ENCODE results near the gene PDE4B. TPM values are rescaled to one million over a fixed set of nuclear protein-coding genes. Genes with fewer than 3 reads are reported as not detected.

The PDE4B gene
- total RNA-seq, 1 donor from 2014 or later = 7.6 TPM

GRCh38 chr1:66262208-66262963 is 469.7 kb downstream of the PDE4B start:
- Histone ChIP-seq H4K20me1 (ENCODE audit: insufficient read depth, low read length) (no peaks in the 10 kb centered on the region), H3K9me3 (ENCODE audit: insufficient read depth, low read depth, low read length) (no peaks in the 10 kb centered on the region), H3K9ac (ENCODE audit: low read length) (no peak overlapping the region), H3K4me3 (ENCODE audit: insufficient read depth, low read depth, low read length) (no peak overlapping the region), H3K4me1 (ENCODE audit: insufficient read depth, low read length) (peaks cover 8% of the 10 kb centered on the region), H3K4me2 (ENCODE audit: low read length) (no peak overlapping the region), H3K27me3 (ENCODE audit: insufficient read depth, low read length) (no peaks in the 10 kb centered on the region), H2AFZ (ENCODE audit: low read depth, low read length) (no peak overlapping the region), H3K36me3 (ENCODE audit: insufficient read depth, low read length) (no peaks in the 10 kb centered on the region), H3K79me2 (ENCODE audit: insufficient read depth, low read length) (no peaks in the 10 kb centered on the region), H3K27ac (ENCODE audit: low read depth, low read length) (no peak overlapping the region)
- no peak overlapping the region for H3K27ac Mint-ChIP-seq (ENCODE audit: unreplicated experiment)
- H3K4me3 Mint-ChIP-seq (ENCODE audit: unreplicated experiment) = no peak overlapping the region
- no peak for TF ChIP-seq CTCF (IDR thresholded peaks at IDR 0.05; ENCODE audit: insufficient read depth, low read depth, low read length)
- no peak for TF ChIP-seq EZH2 (IDR thresholded peaks at IDR 0.05; ENCODE audit: insufficient read depth, low read length)
- peak; percentile 88 for FAIRE-seq
- H3K27me3 Mint-ChIP-seq (ENCODE audit: low read depth, unreplicated experiment) = no peaks in the 10 kb centered on the region
- H3K9me3 Mint-ChIP-seq (ENCODE audit: unreplicated experiment) = peaks cover 2% of the 10 kb centered on the region
- DNase-seq (ENCODE audit: low read depth) = peak; percentile 69
- H3K36me3 Mint-ChIP-seq (ENCODE audit: low read depth, unreplicated experiment) = no peaks in the 10 kb centered on the region
- peaks cover 37% of the 10 kb centered on the region for H3K4me1 Mint-ChIP-seq (ENCODE audit: low read depth, unreplicated experiment)

- Histone ChIP-seq H4K20me1 (ENCODE audit: insufficient read depth, low read length) (no peaks in the 10 kb centered on the region), H3K79me2 (ENCODE audit: insufficient read depth, low read length) (no peaks in the 10 kb centered on the region), H3K27ac (ENCODE audit: low read depth, low read length) (no peak overlapping the region), H3K27me3 (ENCODE audit: insufficient read depth, low read length) (no peaks in the 10 kb centered on the region), H3K9ac (ENCODE audit: low read length) (no peak overlapping the region), H3K36me3 (ENCODE audit: insufficient read depth, low read length) (no peaks in the 10 kb centered on the region), H3K4me3 (ENCODE audit: insufficient read depth, low read depth, low read length) (no peak overlapping the region), H3K4me1 (ENCODE audit: insufficient read depth, low read length) (peaks cover 8% of the 10 kb centered on the region), H3K4me2 (ENCODE audit: low read length) (no peak overlapping the region), H2AFZ (ENCODE audit: low read depth, low read length) (no peak overlapping the region), H3K9me3 (ENCODE audit: insufficient read depth, low read depth, low read length) (no peaks in the 10 kb centered on the region)
- H3K27me3 Mint-ChIP-seq (ENCODE audit: low read depth, unreplicated experiment) = no peaks in the 10 kb centered on the region
- H3K4me1 Mint-ChIP-seq (ENCODE audit: low read depth, unreplicated experiment) = peaks cover 32% of the 10 kb centered on the region
- H3K27ac Mint-ChIP-seq (ENCODE audit: unreplicated experiment) = no peak overlapping the region
- no peaks in the 10 kb centered on the region for H3K36me3 Mint-ChIP-seq (ENCODE audit: low read depth, unreplicated experiment)
- TF ChIP-seq EZH2 (IDR thresholded peaks at IDR 0.05; ENCODE audit: insufficient read depth, low read length) (no peak), CTCF (IDR thresholded peaks at IDR 0.05; ENCODE audit: insufficient read depth, low read depth, low read length) (no peak)
- DNase-seq (ENCODE audit: low read depth) (no peak), FAIRE-seq (no peak)
- H3K4me3 Mint-ChIP-seq (ENCODE audit: unreplicated experiment) = no peak overlapping the region
- peaks cover 2% of the 10 kb centered on the region for H3K9me3 Mint-ChIP-seq (ENCODE audit: unreplicated experiment)
Measured at GRCh38 chr1:66265268-66265667, 472.6 kb downstream of the PDE4B start.

GRCh38 chr1:66265796-66266195 is 473.1 kb downstream of the PDE4B start:
- no peak overlapping the region for H2AFZ ChIP-seq (ENCODE audit: low read depth, low read length)
- DNase-seq (ENCODE audit: low read depth) = no peak
- no peak for TF ChIP-seq CTCF (IDR thresholded peaks at IDR 0.05; ENCODE audit: insufficient read depth, low read depth, low read length)
- TF ChIP-seq EZH2 (IDR thresholded peaks at IDR 0.05; ENCODE audit: insufficient read depth, low read length) = no peak
- no peak overlapping the region for H3K27ac ChIP-seq (ENCODE audit: low read depth, low read length)
- no peaks in the 10 kb centered on the region for H3K9me3 ChIP-seq (ENCODE audit: insufficient read depth, low read depth, low read length)
- Mint-ChIP-seq H3K9me3 (ENCODE audit: unreplicated experiment) (peaks cover 2% of the 10 kb centered on the region), H3K4me3 (ENCODE audit: unreplicated experiment) (no peak overlapping the region), H3K27ac (ENCODE audit: unreplicated experiment) (no peak overlapping the region), H3K27me3 (ENCODE audit: low read depth, unreplicated experiment) (no peaks in the 10 kb centered on the region), H3K4me1 (ENCODE audit: low read depth, unreplicated experiment) (peaks cover 36% of the 10 kb centered on the region), H3K36me3 (ENCODE audit: low read depth, unreplicated experiment) (no peaks in the 10 kb centered on the region)
- no peak for FAIRE-seq
- H3K36me3 ChIP-seq (ENCODE audit: insufficient read depth, low read length) = no peaks in the 10 kb centered on the region
- no peaks in the 10 kb centered on the region for H3K27me3 ChIP-seq (ENCODE audit: insufficient read depth, low read length)
- no peak overlapping the region for H3K4me3 ChIP-seq (ENCODE audit: insufficient read depth, low read depth, low read length)
- peaks cover 8% of the 10 kb centered on the region for H3K4me1 ChIP-seq (ENCODE audit: insufficient read depth, low read length)
- no peak overlapping the region for H3K4me2 ChIP-seq (ENCODE audit: low read length)
- no peaks in the 10 kb centered on the region for H4K20me1 ChIP-seq (ENCODE audit: insufficient read depth, low read length)
- H3K79me2 ChIP-seq (ENCODE audit: insufficient read depth, low read length) = no peaks in the 10 kb centered on the region
- no peak overlapping the region for H3K9ac ChIP-seq (ENCODE audit: low read length)
